Activated CD8-positive, alpha-beta memory T cell treated with anti-CD3 and anti-CD28 coated beads, Interleukin-2, amount 50 U/mL, for 24 hours (primary cell): ENCODE data around the gene ABT1.

ENCODE experiments used
- DNase-seq: peaks from one replicate; pipeline ENCODE4 v3.0.0-alpha.2; 2020; ENCODE audit errors: extremely low read depth

The ABT1 gene

GRCh38 chr6:26575494-26575939 is 21.2 kb upstream of the ABT1 start:
- no peak for DNase-seq

- DNase-seq, result no peak
Observed at GRCh38 chr6:26576407-26576843, 20.3 kb upstream of the ABT1 start.

- DNase-seq, result peak; percentile 55
Observed at GRCh38 chr6:26576929-26577719, 19.6 kb upstream of the ABT1 start.

GRCh38 chr6:26577720-26578072 is 19.1 kb upstream of the ABT1 start:
- DNase-seq, result no peak

- no peak for DNase-seq
Observed at GRCh38 chr6:26578279-26578678, 18.5 kb upstream of the ABT1 start.

GRCh38 chr6:26578741-26579140 is 18.0 kb upstream of the ABT1 start:
- DNase-seq, result no peak

GRCh38 chr6:26581164-26581915 is 15.4 kb upstream of the ABT1 start:
- no peak for DNase-seq

- DNase-seq, result no peak
Observed at GRCh38 chr6:26588965-26589364, 7.8 kb upstream of the ABT1 start.

- no peak for DNase-seq
Observed at GRCh38 chr6:26592649-26593048, 4.1 kb upstream of the ABT1 start.

- no peak for DNase-seq
Observed at GRCh38 chr6:26593278-26594130, 3.2 kb upstream of the ABT1 start.

- no peak for DNase-seq
Observed at GRCh38 chr6:26594131-26594498, 2.6 kb upstream of the ABT1 start.

- peak; percentile 35 for DNase-seq
Observed at GRCh38 chr6:26594730-26595632, 1.8 kb upstream of the ABT1 start.

- peak; percentile 63 for DNase-seq
Observed at GRCh38 chr6:26595669-26596269, 984 bp upstream of the ABT1 start.

- no peak for DNase-seq
Observed at GRCh38 chr6:26597389-26597766, 625 bp downstream of the ABT1 start.

GRCh38 chr6:26597821-26598220 is 1.1 kb downstream of the ABT1 start:
- DNase-seq, result no peak

GRCh38 chr6:26598267-26598666 is 1.5 kb downstream of the ABT1 start:
- DNase-seq, result no peak

- no peak for DNase-seq
Observed at GRCh38 chr6:26599134-26599533, 2.4 kb downstream of the ABT1 start.

- no peak for DNase-seq
Observed at GRCh38 chr6:26599591-26599990, 2.8 kb downstream of the ABT1 start.

GRCh38 chr6:26600759-26601158 is 4.0 kb downstream of the ABT1 start:
- no peak for DNase-seq

- DNase-seq, result no peak
Observed at GRCh38 chr6:26602262-26602661, 5.5 kb downstream of the ABT1 start.

- DNase-seq, result no peak
Observed at GRCh38 chr6:26604026-26604425, 7.3 kb downstream of the ABT1 start.
